A549 (cell line): ENCODE measurements around the gene TARP.
A peak's percentile ranks its signal among the peaks of the same experiment; 100 is the strongest.

Experiments used
- ATAC-seq, 2 experiments: fragments of 200-7000 bp in 1 of 2; fragments of >200 bp in 1 of 2; cut with Nextera tagmentation in 1 of 2; cut with Tn5 transposase in 1 of 2; 3 replicates each; pipeline versions ENCODE4 v1.8.0 to v1.9.1; 2018 to 2020; ENCODE audit warnings: mild to moderate bottlenecking in 1 of 2, moderate library complexity in 1 of 2
- CTCF ChIA-PET: fragments of 300-600 bp; sonication (Branson Sonifier 250); formaldehyde crosslinking; extraction: SDS; loops from one replicate; lab custom pipeline; 2021; ENCODE audit warnings: antibody characterized with exemption, inconsistent platforms; lab: Yijun Ruan, JAX
- POLR2A ChIA-PET: fragments of 350-600 bp; formaldehyde crosslinking; extraction: SDS; loops from one replicate; lab custom pipeline; 2021; ENCODE audit warnings: antibody characterized with exemption, inconsistent platforms; lab: Yijun Ruan, JAX
- DNase-seq, 2 experiments: peaks; one replicate each; pipeline versions ENCODE4 v3.0.0 to v3.0.0-alpha.2; 2011 to 2016; ENCODE audit warnings: low read depth in 1 of 2, low spot score in 1 of 2
- FAIRE-seq: peaks from 2 replicates; lab custom pipeline; 2011; peaks lifted over from hg19 to GRCh38; lab: Jason Lieb, UNC
- H3K27ac ChIP-seq, 2 experiments: fragments of >200 bp; sonication (Bioruptor Twin); formaldehyde crosslinking; 3 replicates each; pipeline ENCODE4 v1.5.1; 2016 to 2017
- H3K4me1 ChIP-seq: fragments of >200 bp; sonication (Bioruptor Twin); formaldehyde crosslinking; 3 replicates; pipeline ENCODE4 v1.6.1; 2016
- H3K4me2 ChIP-seq: fragments of >200 bp; sonication (Bioruptor Twin); formaldehyde crosslinking; 3 replicates; pipeline ENCODE4 v1.6.1; 2016
- H3K4me3 ChIP-seq: fragments of >200 bp; sonication (Bioruptor Twin); formaldehyde crosslinking; 3 replicates; pipeline ENCODE4 v1.5.1; 2016
- H3K9me3 ChIP-seq: fragments of >200 bp; sonication (Bioruptor Twin); formaldehyde crosslinking; 3 replicates; pipeline ENCODE4 v1.6.1; 2016
- CBX2 ChIP-seq: fragments of 200-600 bp; sonication (generic); IDR thresholded peaks from 2 replicates; pipeline ENCODE4 v1.6.1; 2016; ENCODE audit warnings: low read depth, mild to moderate bottlenecking, borderline replicate concordance
- EHMT2 ChIP-seq: fragments of 200-600 bp; sonication (generic); IDR thresholded peaks from 2 replicates; pipeline ENCODE4 v1.6.1; 2016; ENCODE audit warnings: antibody characterized with exemption, low read depth, mild to moderate bottlenecking, moderate library complexity
- FOSL2 ChIP-seq, 2 experiments: fragments of 450-650 bp in 1 of 2; fragments of >200 bp in 1 of 2; sonication (Bioruptor Twin) in 1 of 2; formaldehyde crosslinking; IDR thresholded peaks; 2 replicates each; pipeline versions ENCODE4 v1.5.0 to v1.6.1; 2016 to 2020; ENCODE audit warnings: mild to moderate bottlenecking in 1 of 2, moderate library complexity in 1 of 2
- HEYL ChIP-seq: fragments of 250-450 bp; sonication (Bioruptor Pico); IDR thresholded peaks from 2 replicates; pipeline ENCODE4 v1.8.0; 2021; ENCODE audit warnings: mild to moderate bottlenecking, moderate library complexity
- KDM5A ChIP-seq: fragments of 200-600 bp; sonication (generic); IDR thresholded peaks from 2 replicates; pipeline ENCODE4 v1.6.1; 2016; ENCODE audit warnings: antibody characterized with exemption, mild to moderate bottlenecking
- MAX ChIP-seq: IDR thresholded peaks from 2 replicates; pipeline ENCODE4 v1.6.1; 2012
- MYC ChIP-seq: IDR thresholded peaks from 2 replicates; pipeline ENCODE4 v1.6.1; 2012; ENCODE audit warnings: mild to moderate bottlenecking, inconsistent platforms, low read length, improper control_type of control experiment, borderline replicate concordance
- NFE2L2 ChIP-seq: fragments of 150-350 bp; conservative IDR thresholded peaks from 2 replicates; pipeline ENCODE4 v1.6.1; 2014; ENCODE audit warnings: low read length
- NPAS2 ChIP-seq: fragments of 250-450 bp; sonication (Bioruptor Pico); IDR thresholded peaks from 2 replicates; pipeline ENCODE4 v1.8.0; 2022; ENCODE audit warnings: mild to moderate bottlenecking, moderate library complexity, borderline replicate concordance
- PBX3 ChIP-seq: IDR thresholded peaks from 2 replicates; pipeline ENCODE4 v1.6.1; 2012
- POLR2AphosphoS2 ChIP-seq: conservative IDR thresholded peaks from 2 replicates; pipeline ENCODE4 v1.6.1; 2012; ENCODE audit warnings: low read length, improper control_type of control experiment, inconsistent platforms
- RARB ChIP-seq: fragments of 250-450 bp; sonication (Bioruptor Pico); IDR thresholded peaks from 2 replicates; pipeline ENCODE4 v1.8.0; 2021; ENCODE audit warnings: mild to moderate bottlenecking, moderate library complexity
- TP53 ChIP-seq: fragments of 250-450 bp; sonication (Bioruptor Pico); IDR thresholded peaks from 2 replicates; pipeline ENCODE4 v1.5.0; 2021; ENCODE audit warnings: mild to moderate bottlenecking, moderate library complexity
- USF2 ChIP-seq: fragments of 450-650 bp; IDR thresholded peaks from 2 replicates; pipeline ENCODE4 v1.6.1; 2014; ENCODE audit warnings: antibody characterized with exemption
- ZC3H11A ChIP-seq: fragments of 450-650 bp; IDR thresholded peaks from 2 replicates; pipeline ENCODE4 v1.6.1; 2014; ENCODE audit warnings: antibody characterized with exemption, mild to moderate bottlenecking
- WGBS: methylation state at CpG from one replicate; pipeline ENCODE4 v1.1.6; 2017; ENCODE audit errors: missing lambda C conversion rate; 5-methylcytosine and 5-hydroxymethylcytosine counted together
- TF ChIP-seq, protein P1 (sequence below): IDR thresholded peaks from 2 replicates; pipeline ENCODE4 v1.6.1; 2012; ENCODE audit warnings: low read depth, borderline replicate concordance
- TF ChIP-seq, protein P2 (sequence below): fragments of >200 bp; sonication (Bioruptor Twin); formaldehyde crosslinking; IDR thresholded peaks from 3 replicates; pipeline ENCODE4 v1.6.1; 2016
- TF ChIP-seq, protein P3 (sequence below): fragments of 250-450 bp; sonication (Bioruptor Pico); IDR thresholded peaks from 2 replicates; pipeline ENCODE4 v1.5.0; 2020; ENCODE audit warnings: low read depth, mild to moderate bottlenecking, moderate library complexity
- TF ChIP-seq, protein P4 (sequence below): fragments of 250-450 bp; sonication (Bioruptor Pico); IDR thresholded peaks from 2 replicates; pipeline ENCODE4 v1.5.0; 2021; ENCODE audit warnings: mild to moderate bottlenecking, moderate library complexity, borderline replicate concordance
- TF ChIP-seq, protein P5 (sequence below): fragments of >200 bp; sonication (Bioruptor Twin); formaldehyde crosslinking; IDR thresholded peaks from 2 replicates; pipeline ENCODE4 v1.6.1; 2016

The TARP gene

GRCh38 chr7:38321515-38321944, 48.1 kb upstream of the TARP start:
- no peak overlapping the region for H3K4me3 ChIP-seq
- H3K9me3 ChIP-seq: no peaks in the 10 kb centered on the region
- no peak for ATAC-seq
- TF ChIP-seq FOSL2 (IDR thresholded peaks at IDR 0.05): 0 out of 2 replicates have a peak, but pooled peaks have one; percentile 27
- peak; percentile 76 for TF ChIP-seq FOSL2 (CRISPR knock-in tag; IDR thresholded peaks at IDR 0.05)
- TF ChIP-seq, protein P1, sequence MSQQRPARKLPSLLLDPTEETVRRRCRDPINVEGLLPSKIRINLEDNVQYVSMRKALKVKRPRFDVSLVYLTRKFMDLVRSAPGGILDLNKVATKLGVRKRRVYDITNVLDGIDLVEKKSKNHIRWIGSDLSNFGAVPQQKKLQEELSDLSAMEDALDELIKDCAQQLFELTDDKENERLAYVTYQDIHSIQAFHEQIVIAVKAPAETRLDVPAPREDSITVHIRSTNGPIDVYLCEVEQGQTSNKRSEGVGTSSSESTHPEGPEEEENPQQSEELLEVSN: no peak
- no peak overlapping the region for H3K27ac ChIP-seq
- no peak for FAIRE-seq
- ChIA-PET POLR2A (no interaction called here), CTCF (interaction anchor here (0.7 to 8.8 kb wide), 8 partner anchors 9 to 420 kb away, joined by 3 to 51 read pairs (median 4); no protein-coding TSS in a partner anchor)
- WGBS: 53% methylated on average over 3 of the region's 3 CpGs
- H3K4me2 ChIP-seq: no peak overlapping the region; the same call in 2 of the 3 replicates
- peaks cover 13% of the 10 kb centered on the region; the same call in 2 of the 3 replicates for H3K4me1 ChIP-seq
- DNase-seq: no peak

DNA sequence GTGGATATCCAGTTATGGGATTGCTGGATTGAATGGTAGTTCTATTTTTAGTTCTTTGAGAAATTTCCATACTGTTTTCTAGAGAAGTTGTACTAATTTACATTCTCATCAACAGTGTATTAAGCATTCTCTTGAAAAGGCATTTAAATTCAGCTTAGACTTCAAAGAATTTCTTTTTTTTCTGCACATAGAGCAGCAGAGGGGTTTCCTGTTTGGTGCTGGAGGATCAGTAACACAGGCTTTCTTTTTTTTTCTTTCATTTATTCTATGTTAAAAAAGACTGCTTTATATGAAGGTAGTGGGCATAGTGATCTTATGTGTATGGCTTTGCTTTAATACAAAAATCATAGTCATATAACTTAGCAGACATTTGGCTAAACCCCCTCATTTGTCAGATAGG, 47.6 kb upstream of the TARP start:
- no peak overlapping the region for H3K27ac ChIP-seq
- ChIA-PET CTCF (interaction anchor here (0.8 to 8.8 kb wide), 6 partner anchors 9 to 420 kb away, joined by 3 to 51 read pairs (median 4); no protein-coding TSS in a partner anchor), POLR2A (no interaction called here)
- FAIRE-seq (no peak), DNase-seq (no peak), ATAC-seq (no peak)
- H3K9me3 ChIP-seq: no peaks in the 10 kb centered on the region
- peaks cover 13% of the 10 kb centered on the region; the same call in 2 of the 3 replicates for H3K4me1 ChIP-seq
- H3K4me3 ChIP-seq: no peak overlapping the region
- H3K4me2 ChIP-seq: no peak overlapping the region; the same call in 2 of the 3 replicates
- TF ChIP-seq EHMT2: no peak
- no peak for TF ChIP-seq CBX2
- TF ChIP-seq FOSL2 (IDR thresholded peaks at IDR 0.05): no peak
- TF ChIP-seq FOSL2 (CRISPR knock-in tag; IDR thresholded peaks at IDR 0.05): no peak

GRCh38 chr7:38319873-38320272, 46.4 kb upstream of the TARP start:
- POLR2A ChIA-PET: interaction anchor here (1.5 kb wide), 1 partner anchor 104 kb away, joined by 4 read pairs; no protein-coding TSS in a partner anchor
- no peak overlapping the region for H3K27ac ChIP-seq
- H3K9me3 ChIP-seq: no peaks in the 10 kb centered on the region
- CTCF ChIA-PET: interaction anchor here (0.6 to 8.8 kb wide), 15 partner anchors 10 to 1085 kb away, joined by 3 to 51 read pairs (median 5); partner anchors contain the start of gene SFRP4
- peaks cover 13% of the 10 kb centered on the region; the same call in 2 of the 3 replicates for H3K4me1 ChIP-seq
- FAIRE-seq (no peak), DNase-seq (no peak), ATAC-seq (no peak)
- no peak overlapping the region for H3K4me2 ChIP-seq
- 47% methylated on average over 2 of the region's 2 CpGs for WGBS
- no peak overlapping the region for H3K4me3 ChIP-seq
- no peak for TF ChIP-seq ZC3H11A
- no peak for TF ChIP-seq TP53 (CRISPR knock-in tag)
- TF ChIP-seq MAX: no peak
- no peak for TF ChIP-seq HEYL (CRISPR knock-in tag)
- no peak for TF ChIP-seq MYC
- no peak for TF ChIP-seq NPAS2 (CRISPR knock-in tag)
- no peak for TF ChIP-seq KDM5A
- TF ChIP-seq USF2: no peak
- TF ChIP-seq NFE2L2: no peak
- TF ChIP-seq PBX3: no peak
- TF ChIP-seq, protein P2, sequence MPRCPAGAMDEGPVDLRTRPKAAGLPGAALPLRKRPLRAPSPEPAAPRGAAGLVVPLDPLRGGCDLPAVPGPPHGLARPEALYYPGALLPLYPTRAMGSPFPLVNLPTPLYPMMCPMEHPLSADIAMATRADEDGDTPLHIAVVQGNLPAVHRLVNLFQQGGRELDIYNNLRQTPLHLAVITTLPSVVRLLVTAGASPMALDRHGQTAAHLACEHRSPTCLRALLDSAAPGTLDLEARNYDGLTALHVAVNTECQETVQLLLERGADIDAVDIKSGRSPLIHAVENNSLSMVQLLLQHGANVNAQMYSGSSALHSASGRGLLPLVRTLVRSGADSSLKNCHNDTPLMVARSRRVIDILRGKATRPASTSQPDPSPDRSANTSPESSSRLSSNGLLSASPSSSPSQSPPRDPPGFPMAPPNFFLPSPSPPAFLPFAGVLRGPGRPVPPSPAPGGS: no peak
- TF ChIP-seq, protein P3, sequence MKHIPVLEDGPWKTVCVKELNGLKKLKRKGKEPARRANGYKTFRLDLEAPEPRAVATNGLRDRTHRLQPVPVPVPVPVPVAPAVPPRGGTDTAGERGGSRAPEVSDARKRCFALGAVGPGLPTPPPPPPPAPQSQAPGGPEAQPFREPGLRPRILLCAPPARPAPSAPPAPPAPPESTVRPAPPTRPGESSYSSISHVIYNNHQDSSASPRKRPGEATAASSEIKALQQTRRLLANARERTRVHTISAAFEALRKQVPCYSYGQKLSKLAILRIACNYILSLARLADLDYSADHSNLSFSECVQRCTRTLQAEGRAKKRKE: no peak
- TF ChIP-seq POLR2AphosphoS2: no peak
- TF ChIP-seq, protein P4, sequence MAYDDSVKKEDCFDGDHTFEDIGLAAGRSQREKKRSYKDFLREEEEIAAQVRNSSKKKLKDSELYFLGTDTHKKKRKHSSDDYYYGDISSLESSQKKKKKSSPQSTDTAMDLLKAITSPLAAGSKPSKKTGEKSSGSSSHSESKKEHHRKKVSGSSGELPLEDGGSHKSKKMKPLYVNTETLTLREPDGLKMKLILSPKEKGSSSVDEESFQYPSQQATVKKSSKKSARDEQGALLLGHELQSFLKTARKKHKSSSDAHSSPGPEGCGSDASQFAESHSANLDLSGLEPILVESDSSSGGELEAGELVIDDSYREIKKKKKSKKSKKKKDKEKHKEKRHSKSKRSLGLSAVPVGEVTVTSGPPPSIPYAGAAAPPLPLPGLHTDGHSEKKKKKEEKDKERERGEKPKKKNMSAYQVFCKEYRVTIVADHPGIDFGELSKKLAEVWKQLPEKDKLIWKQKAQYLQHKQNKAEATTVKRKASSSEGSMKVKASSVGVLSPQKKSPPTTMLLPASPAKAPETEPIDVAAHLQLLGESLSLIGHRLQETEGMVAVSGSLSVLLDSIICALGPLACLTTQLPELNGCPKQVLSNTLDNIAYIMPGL (CRISPR knock-in tag): no peak
- TF ChIP-seq, protein P5, sequence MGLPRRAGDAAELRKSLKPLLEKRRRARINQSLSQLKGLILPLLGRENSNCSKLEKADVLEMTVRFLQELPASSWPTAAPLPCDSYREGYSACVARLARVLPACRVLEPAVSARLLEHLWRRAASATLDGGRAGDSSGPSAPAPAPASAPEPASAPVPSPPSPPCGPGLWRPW: no peak
- no peak for TF ChIP-seq RARB
